Sigmoid colon (tissue), 4 donors: ENCODE data around the gene COL4A6.

Source experiments
- EP300 ChIP-seq, 4 donors: sonication (generic); formaldehyde crosslinking; IDR thresholded peaks; one replicate each; pipeline ENCODE4 v1.6.1; 2017; ENCODE audit warnings: antibody characterized with exemption in 4 of 4
- POLR2A ChIP-seq, 2 donors: fragments of 450-650 bp; IDR thresholded peaks; one replicate each; pipeline ENCODE4 v1.6.1; 2016; ENCODE audit warnings: antibody characterized with exemption in 2 of 2, mild to moderate bottlenecking in 2 of 2, moderate library complexity in 2 of 2
- POLR2AphosphoS5 ChIP-seq, 4 donors: sonication (generic); formaldehyde crosslinking; IDR thresholded peaks; one replicate each; pipeline ENCODE4 v1.6.1; 2017; ENCODE audit warnings: antibody characterized with exemption in 4 of 4
- TF ChIP-seq, protein P1 (sequence below), 4 experiments: fragments of 450-650 bp in 3 of 4; fragments of 200-600 bp in 1 of 4; IDR thresholded peaks; one replicate each; pipeline ENCODE4 v1.5.1; 2016 to 2019; ENCODE audit warnings: antibody characterized with exemption in 4 of 4, mild to moderate bottlenecking in 3 of 4, moderate library complexity in 2 of 4

DNA sequence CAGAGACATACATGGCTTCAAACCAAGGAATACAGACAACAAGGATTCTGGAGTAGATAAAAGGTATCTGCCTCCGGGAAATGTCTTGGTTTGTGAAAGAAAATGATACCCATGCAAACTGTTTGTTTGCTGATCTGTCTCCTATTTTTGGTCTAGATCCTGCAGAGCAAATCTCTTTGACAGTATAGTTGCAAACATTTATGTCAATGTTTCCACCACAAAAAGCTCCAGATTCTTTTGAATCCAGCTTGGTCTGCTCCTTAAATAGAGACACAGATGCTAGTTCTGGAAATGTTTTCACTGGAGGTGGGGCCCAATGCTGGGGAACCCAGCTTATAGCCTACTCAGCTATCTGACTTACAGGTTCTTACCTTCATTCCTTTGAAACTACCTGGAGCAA, 226.9 kb downstream of the COL4A6 start:
- TF ChIP-seq EP300 (IDR thresholded peaks at IDR 0.05), result no peak
- TF ChIP-seq, protein P1, sequence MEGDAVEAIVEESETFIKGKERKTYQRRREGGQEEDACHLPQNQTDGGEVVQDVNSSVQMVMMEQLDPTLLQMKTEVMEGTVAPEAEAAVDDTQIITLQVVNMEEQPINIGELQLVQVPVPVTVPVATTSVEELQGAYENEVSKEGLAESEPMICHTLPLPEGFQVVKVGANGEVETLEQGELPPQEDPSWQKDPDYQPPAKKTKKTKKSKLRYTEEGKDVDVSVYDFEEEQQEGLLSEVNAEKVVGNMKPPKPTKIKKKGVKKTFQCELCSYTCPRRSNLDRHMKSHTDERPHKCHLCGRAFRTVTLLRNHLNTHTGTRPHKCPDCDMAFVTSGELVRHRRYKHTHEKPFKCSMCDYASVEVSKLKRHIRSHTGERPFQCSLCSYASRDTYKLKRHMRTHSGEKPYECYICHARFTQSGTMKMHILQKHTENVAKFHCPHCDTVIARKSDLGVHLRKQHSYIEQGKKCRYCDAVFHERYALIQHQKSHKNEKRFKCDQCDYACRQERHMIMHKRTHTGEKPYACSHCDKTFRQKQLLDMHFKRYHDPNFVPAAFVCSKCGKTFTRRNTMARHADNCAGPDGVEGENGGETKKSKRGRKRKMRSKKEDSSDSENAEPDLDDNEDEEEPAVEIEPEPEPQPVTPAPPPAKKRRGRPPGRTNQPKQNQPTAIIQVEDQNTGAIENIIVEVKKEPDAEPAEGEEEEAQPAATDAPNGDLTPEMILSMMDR (IDR thresholded peaks at IDR 0.05), result no peak
- no peak for TF ChIP-seq POLR2AphosphoS5 (IDR thresholded peaks at IDR 0.05)
- TF ChIP-seq POLR2A (IDR thresholded peaks at IDR 0.05), result no peak
